Measurements from ENCODE around the gene NECTIN4.

The NECTIN4 gene

DNA sequence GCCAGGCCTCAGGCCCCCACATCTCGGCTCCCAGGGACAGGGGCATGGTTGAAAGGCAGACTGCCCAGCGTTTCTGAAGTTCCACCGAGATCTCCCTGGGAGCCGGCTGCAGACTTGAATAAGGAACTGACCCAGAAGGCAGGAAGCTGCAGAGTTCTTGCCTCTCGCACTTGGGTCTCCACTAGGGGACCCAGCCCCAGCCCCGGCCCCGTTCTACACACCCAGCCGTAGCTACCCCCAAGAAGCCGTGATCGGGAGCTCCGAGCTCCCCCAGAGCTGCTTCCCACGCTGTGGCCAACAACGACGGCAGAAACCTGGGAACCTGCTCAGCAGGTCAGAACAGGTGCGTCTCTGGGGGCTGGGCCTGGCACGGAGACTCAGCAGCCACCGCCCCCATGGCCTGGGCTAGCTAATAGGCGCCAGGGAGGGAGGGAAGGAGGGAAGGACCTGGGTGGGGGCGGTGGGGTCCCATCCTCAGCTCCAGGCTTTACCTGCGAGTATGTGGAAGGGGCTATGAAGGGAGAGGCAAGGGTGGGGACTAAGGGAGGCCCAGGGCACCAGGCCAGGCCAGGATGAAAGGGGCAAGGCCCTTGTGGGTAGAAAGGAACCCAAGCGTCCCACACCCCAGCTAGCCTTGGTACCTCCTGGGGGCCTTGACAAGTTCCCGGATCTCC is at the start of gene NECTIN4:
Gene NECTIN4, minus strand, starts transcription at position 308 of the 674 bp plus-strand sequence. Its CDS starts 262 bp downstream, at position 46.
- H3K27ac Mint-ChIP-seq, result no peak within 1 kb of the TSS
- no peak within 1 kb of the TSS for H3K4me3 Mint-ChIP-seq
- ATAC-seq (ENCODE audit: low read depth) (no peak), DNase-seq (ENCODE audit: low spot score in 2 of 2) (no peak)
- no peaks in the 10 kb centered on the region for H3K9me3 Mint-ChIP-seq
- no peaks in the 10 kb centered on the region for H3K36me3 Mint-ChIP-seq
- H3K4me1 Mint-ChIP-seq, result no peaks in the 10 kb centered on the region
- no peaks in the 10 kb centered on the region for H3K27me3 Mint-ChIP-seq

DNA sequence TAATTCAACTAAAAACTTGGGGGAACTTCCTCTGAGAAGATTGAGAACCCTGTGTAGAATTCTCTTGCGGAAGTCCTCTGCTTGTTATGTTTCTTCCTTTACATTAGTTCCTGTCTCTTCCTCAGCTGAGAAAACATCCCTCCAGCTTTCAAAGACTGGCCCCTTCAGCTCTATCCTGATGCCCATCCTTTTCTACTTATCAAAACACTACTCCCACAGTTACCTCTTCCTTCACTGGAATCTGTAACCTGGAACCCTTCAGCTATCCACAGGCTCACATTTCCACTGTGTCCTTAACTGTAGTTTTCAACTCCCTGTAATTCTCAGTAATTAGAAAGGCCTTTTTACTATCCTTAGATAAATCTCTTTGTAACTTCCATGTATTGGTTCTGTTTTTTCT is 49.1 kb upstream of the NECTIN4 start:
- H3K4me3 Mint-ChIP-seq, result no peak overlapping the region
- peaks cover 2% of the 10 kb centered on the region for H3K36me3 Mint-ChIP-seq
- no peak for DNase-seq (ENCODE audit: low spot score in 2 of 2)
- H3K27me3 Mint-ChIP-seq, result no peaks in the 10 kb centered on the region
- H3K4me1 Mint-ChIP-seq, result peaks cover 4% of the 10 kb centered on the region
- ATAC-seq (ENCODE audit: low read depth), result no peak
- peak overlapping the region; percentile 14 for H3K27ac Mint-ChIP-seq
- no peaks in the 10 kb centered on the region for H3K9me3 Mint-ChIP-seq

DNA sequence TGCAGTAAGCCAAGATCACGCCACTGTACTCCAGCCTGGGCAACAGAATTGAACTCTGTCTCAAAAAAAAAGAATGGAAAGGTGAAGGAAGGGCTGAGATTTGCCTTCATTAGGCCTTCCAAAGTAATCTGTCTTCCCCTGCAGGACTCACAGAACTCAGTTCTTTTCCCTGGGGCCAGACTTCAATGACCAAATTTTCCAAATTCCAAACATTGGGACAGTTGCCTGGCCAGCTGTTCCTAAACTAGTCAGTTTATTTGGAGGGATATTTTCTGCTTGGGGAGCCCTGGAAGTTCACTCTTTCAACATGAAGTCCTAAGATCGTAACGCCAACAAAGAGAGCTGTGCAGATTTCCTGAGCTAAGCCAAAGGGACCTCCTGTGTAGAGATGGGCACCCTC is 48.5 kb upstream of the NECTIN4 start:
- H3K36me3 Mint-ChIP-seq, result peaks cover 2% of the 10 kb centered on the region
- H3K27me3 Mint-ChIP-seq, result no peaks in the 10 kb centered on the region
- ATAC-seq (ENCODE audit: low read depth), result no peak
- peak overlapping the region; percentile 28 for H3K27ac Mint-ChIP-seq
- no peak for DNase-seq (ENCODE audit: low spot score in 2 of 2)
- no peaks in the 10 kb centered on the region for H3K9me3 Mint-ChIP-seq
- peaks cover 4% of the 10 kb centered on the region for H3K4me1 Mint-ChIP-seq
- H3K4me3 Mint-ChIP-seq, result no peak overlapping the region

DNA sequence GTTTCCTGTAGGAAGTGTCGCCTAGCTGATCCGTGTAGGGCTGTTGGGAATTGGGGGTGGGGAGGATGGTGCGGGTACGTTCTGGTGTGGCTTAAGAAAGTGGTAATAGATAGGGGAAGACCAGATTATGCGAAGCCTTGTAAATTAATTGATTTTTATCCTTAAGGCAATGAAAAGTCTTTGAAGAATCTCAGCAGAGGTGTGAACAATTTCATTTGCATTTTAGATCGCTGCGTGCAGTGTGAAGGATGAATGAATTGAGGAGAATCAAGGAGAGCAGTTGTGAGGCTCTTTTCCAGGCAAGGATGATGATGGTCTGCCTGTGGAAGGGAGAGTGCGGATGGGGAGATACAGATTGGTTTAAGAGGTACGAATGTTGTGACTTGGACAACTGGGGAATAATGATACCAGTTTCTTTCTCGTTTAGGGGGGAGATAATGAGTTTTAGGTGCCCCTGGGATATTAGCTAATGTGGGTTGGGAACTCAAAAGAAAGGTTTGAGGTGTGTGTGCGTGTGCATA is 43.9 kb upstream of the NECTIN4 start:
- H3K27me3 Mint-ChIP-seq, result no peaks in the 10 kb centered on the region

DNA sequence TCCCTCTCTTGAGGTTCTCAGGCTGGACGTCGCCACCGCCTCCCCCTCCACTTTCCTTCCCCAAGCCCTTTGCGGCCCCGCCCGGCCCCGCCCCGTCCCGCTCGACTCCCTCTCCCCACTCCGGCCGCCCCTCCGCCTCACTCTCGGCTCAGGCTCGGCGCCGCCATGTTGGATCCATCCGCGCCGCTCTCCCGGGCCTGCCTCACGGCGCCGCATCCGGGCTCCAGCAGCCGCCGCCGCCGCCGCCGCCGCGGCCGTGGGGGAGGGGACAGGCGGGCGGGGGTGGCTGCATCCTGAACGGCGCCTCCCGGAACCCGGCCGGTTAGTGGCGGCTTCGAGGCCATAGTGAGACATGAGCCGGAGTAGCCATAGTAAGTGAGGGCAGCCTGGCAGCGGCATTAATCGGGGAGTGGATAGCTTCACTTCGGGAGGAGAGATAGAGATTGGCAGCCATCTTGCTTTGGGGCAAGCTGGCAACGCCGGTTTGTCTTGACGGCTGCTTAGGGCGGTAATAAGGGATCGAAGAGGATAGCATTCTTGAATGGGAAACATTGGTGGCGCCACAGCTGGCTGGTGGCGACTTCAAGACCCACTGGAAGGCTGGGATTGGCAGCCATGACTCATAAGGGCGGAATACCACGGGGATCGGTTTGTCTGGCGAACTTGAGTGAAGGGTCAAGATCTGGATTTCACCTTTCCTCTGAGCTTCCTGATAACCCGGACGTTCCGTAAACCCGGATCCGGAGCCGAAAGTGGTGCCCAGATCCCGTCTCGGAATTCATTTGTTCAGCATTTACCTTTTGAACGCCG is 43.3 kb upstream of the NECTIN4 start, which contains the start of gene DEDD:
Gene DEDD, minus strand, starts transcription at position 258 of the 810 bp plus-strand sequence. CDS start 8,205 bp downstream, outside the sequence.
- Mint-ChIP-seq H3K27me3 (no peaks in the 10 kb centered on the region), H3K36me3 (peaks cover 5% of the 10 kb centered on the region), H3K9me3 (no peaks in the 10 kb centered on the region), H3K4me1 (peaks cover 16% of the 10 kb centered on the region), H3K4me3 (no peak within 1 kb of the TSS), H3K27ac (no peak within 1 kb of the TSS)
- peak; percentile 94 for ATAC-seq (ENCODE audit: low read depth)
- DNase-seq (ENCODE audit: low spot score in 2 of 2), result peak; percentile 80 to 81

More for the DNA sequence above, 43.9 kb upstream of the NECTIN4 start:
- no peak overlapping the region for H3K27ac Mint-ChIP-seq
- peaks cover 5% of the 10 kb centered on the region for H3K36me3 Mint-ChIP-seq
- H3K9me3 Mint-ChIP-seq, result no peaks in the 10 kb centered on the region
- ATAC-seq (ENCODE audit: low read depth) (no peak), DNase-seq (ENCODE audit: low spot score in 2 of 2) (no peak)
- H3K4me3 Mint-ChIP-seq, result no peak overlapping the region
- H3K4me1 Mint-ChIP-seq, result peaks cover 16% of the 10 kb centered on the region

DNA sequence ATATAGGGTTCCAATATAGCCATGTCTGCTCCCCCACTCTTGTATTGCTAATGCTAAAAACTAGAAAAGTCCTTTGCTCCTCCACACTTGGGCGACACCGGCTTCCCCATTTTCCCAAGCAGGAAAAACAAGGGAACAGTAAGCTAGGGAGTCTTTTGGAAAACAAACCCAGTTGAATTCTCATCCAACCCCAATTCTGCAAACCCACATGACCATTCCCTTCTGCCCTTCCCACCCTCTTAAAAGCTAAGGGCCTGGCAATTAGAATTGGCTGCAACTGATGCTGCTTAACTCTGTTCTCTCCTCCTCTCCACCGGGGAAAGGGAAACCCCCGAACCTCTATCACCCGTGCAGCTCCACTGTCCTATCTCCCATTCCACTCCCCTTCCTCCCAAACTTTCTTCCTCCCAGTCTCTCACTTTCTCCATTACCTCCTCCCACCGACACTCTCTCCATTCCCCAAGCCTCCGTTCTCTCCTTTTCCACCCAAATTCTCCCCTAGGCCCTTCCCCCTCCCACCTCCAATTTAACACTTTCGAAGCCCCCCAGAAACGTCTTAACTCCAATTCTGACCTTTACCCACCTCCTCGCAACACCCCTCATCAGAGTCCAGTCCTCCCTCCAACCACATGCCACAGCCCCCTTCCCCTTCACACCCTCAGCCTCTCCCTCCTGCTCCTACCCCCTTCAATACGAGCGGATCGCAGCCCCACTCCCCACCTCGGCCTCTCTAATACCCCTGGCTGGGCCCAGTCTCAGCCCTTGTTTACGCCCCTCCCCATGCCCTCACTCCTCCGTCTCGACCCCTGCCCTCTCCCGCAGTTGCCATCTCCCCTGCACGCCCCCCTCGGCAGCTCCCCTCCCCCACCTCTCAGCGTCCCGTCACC is 42.4 kb upstream of the NECTIN4 start:
- ATAC-seq (ENCODE audit: low read depth) (no peak), DNase-seq (ENCODE audit: low spot score in 2 of 2) (no peak)
- H3K9me3 Mint-ChIP-seq, result no peaks in the 10 kb centered on the region
- no peak overlapping the region for H3K4me3 Mint-ChIP-seq
- peaks cover 16% of the 10 kb centered on the region for H3K4me1 Mint-ChIP-seq
- no peaks in the 10 kb centered on the region for H3K27me3 Mint-ChIP-seq
- peaks cover 7% of the 10 kb centered on the region for H3K36me3 Mint-ChIP-seq
- H3K27ac Mint-ChIP-seq, result no peak overlapping the region

DNA sequence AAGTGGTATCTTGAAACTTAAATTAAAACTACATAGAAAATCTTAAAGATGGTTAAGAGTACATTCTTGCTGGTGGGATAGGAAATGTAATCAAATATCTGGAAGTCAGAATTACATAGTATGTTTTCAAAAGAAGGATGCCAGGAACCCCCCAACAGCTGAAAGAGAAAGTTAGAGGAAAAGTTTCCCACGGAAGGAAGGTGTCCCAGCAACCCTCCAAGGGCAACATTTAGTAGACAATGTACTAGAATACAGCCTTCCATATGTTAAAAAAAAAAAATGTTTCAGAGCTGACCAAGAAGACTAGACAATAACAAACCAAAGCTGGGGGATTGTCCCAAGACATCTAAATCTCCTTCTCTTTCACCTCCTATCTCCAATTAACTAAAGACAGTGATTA is 40.9 kb upstream of the NECTIN4 start:
- Mint-ChIP-seq H3K4me1 (peaks cover 21% of the 10 kb centered on the region), H3K36me3 (peaks cover 13% of the 10 kb centered on the region)
- no peak for ATAC-seq (ENCODE audit: low read depth)

DNA sequence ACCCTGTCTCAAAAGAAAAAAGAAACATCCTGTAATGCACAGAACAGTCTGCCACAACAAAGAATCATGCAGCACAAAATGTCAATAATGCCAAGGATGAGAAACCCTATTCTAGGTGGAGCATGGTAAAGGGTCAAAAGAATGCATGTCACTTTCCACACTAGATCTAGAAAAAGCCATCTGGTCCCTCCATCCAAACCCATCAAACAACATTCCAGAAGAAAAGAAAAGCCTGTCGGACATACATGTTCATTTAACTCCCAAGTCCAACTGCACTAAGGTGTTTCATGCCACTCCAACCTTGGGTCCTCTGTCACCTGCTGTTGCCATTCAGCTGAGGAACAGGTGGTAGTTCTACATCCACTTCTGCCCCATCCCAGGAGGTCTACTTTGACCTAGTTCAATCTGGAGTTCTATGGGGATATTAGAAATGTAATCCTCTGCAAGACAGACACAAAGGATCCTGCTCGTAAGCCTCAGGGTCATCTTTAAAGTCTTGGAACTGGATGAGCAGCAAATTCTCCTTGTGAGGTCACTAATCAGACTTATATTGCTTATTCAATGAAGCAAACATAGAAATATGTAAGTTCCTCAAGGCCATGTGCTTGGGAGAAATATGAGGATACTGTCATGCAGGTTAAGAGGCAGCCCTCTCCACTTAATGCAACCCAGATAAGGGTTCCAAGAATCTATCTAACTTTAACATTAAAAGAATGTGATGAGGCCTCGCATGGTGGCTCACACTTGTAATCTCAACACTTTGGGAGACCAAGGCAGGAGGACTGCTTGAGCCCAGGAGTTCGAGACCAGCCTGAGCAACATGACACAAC is 39.4 kb upstream of the NECTIN4 start:
- H3K4me1 Mint-ChIP-seq, result peaks cover 21% of the 10 kb centered on the region
- no peak overlapping the region for H3K4me3 Mint-ChIP-seq
- H3K27ac Mint-ChIP-seq, result no peak overlapping the region
- H3K9me3 Mint-ChIP-seq, result no peaks in the 10 kb centered on the region
- H3K27me3 Mint-ChIP-seq, result no peaks in the 10 kb centered on the region
- no peak for DNase-seq (ENCODE audit: low spot score in 2 of 2)
- H3K36me3 Mint-ChIP-seq, result peaks cover 19% of the 10 kb centered on the region
- ATAC-seq (ENCODE audit: low read depth), result no peak

More for the DNA sequence above, 40.9 kb upstream of the NECTIN4 start:
- Mint-ChIP-seq H3K9me3 (no peaks in the 10 kb centered on the region), H3K27ac (no peak overlapping the region), H3K27me3 (no peaks in the 10 kb centered on the region), H3K4me3 (no peak overlapping the region)
- no peak for DNase-seq (ENCODE audit: low spot score in 2 of 2)

DNA sequence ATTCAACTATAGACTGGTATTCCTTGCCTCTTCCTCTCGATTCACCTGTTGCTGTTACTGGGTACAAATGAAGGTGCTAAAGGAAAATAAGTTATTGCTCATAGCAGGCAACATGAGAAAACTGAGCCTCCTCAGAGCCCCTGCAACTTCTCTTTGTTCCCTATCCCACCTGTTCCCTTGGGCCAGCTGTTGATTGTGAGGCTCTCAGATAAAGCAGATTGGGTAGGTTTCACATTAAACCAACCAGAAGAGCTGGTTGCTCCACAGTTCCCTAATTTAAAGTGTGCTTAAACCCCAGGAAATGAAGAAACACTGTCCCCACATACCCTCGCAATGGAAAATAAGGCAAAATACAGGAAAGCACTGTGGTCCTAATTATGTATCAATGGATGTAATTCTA is 38.3 kb upstream of the NECTIN4 start:
- ATAC-seq (ENCODE audit: low read depth) (no peak), DNase-seq (ENCODE audit: low spot score in 2 of 2) (no peak)
- Mint-ChIP-seq H3K9me3 (no peaks in the 10 kb centered on the region), H3K4me3 (no peak overlapping the region), H3K27ac (no peak overlapping the region), H3K27me3 (no peaks in the 10 kb centered on the region), H3K36me3 (peaks cover 27% of the 10 kb centered on the region), H3K4me1 (peaks cover 21% of the 10 kb centered on the region)

DNA sequence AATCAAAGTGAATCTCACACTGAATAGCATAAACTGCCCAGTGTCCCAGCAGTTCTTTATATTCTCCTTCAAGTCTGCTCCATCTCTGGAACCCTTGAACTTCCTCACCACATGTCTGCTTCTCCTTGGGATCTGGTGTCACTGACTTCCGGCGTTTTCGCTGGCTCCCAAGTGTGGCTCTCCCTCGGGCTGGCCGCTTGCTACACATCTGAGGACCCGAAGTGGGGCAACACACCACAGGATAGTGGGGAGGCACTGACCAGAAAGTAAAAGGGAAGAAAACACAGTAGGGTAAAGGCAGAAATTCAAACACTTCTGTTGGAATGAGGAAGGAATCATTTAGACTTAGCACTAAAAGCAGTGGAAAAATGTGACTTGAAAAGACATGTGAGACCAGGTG is 33.6 kb upstream of the NECTIN4 start:
- no peak overlapping the region for H3K4me3 Mint-ChIP-seq
- H3K27ac Mint-ChIP-seq, result no peak overlapping the region
- DNase-seq (ENCODE audit: low spot score in 2 of 2) (no peak), ATAC-seq (ENCODE audit: low read depth) (no peak)
- H3K9me3 Mint-ChIP-seq, result no peaks in the 10 kb centered on the region
- H3K36me3 Mint-ChIP-seq, result peaks cover 28% of the 10 kb centered on the region
- peaks cover 32% of the 10 kb centered on the region for H3K4me1 Mint-ChIP-seq
- H3K27me3 Mint-ChIP-seq, result no peaks in the 10 kb centered on the region

DNA sequence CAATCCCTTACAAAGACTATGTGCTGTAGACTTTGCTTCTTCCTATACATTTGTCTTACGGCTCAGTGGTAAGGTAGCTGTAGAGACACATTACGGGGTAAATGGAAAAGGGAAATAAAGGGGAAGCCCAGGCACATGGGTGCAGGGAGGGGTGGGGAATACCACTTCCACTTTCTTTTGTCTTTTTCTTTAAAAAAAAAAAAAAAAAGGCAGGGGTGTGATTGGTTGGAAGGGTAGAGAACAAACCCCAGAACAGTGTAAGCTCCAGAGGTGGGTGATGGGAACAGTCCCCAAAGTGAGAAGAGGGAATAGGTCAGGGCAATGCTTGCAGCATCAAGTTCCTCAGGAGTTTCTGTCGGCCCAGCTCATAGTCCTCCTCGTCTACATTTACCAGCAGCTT is 32.5 kb upstream of the NECTIN4 start:
- DNase-seq (ENCODE audit: low spot score in 2 of 2) (no peak), ATAC-seq (ENCODE audit: low read depth) (peak; percentile 23)
- Mint-ChIP-seq H3K27me3 (no peaks in the 10 kb centered on the region), H3K4me1 (peaks cover 35% of the 10 kb centered on the region), H3K9me3 (no peaks in the 10 kb centered on the region), H3K4me3 (peak overlapping the region; percentile 48), H3K27ac (peak overlapping the region; percentile 88), H3K36me3 (peaks cover 27% of the 10 kb centered on the region)

DNA sequence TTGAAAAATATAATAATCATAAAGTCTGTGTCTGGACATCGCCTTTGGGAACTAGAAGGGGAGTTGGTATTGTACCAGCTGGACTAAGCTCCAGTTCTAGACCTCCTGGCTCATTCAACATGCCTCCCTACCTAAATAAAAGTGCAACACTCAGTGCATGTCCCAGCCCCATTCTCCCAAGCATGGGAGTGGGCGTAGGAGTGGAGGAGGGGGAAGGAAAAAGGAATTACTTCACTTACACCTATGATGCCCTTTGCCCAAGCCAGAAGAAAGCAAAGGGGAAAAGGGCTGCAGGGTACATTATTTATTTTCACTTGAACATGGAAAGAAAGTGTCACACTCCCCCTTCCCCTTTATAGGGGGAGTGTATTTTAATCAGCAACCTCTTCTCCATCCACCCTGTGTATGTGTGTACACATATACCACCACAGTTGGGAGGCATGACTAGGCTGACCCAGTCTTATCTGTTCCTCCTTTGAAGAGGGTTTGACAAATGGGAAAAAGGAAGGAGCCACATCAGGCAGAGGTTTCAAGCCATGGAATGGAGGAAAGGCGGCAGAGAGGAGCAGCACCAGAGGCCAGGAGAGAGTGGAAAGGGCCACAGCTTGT is 31.8 kb upstream of the NECTIN4 start:
- Mint-ChIP-seq H3K4me1 (peaks cover 34% of the 10 kb centered on the region), H3K4me3 (no peak overlapping the region), H3K27ac (peak overlapping the region; percentile 88), H3K27me3 (no peaks in the 10 kb centered on the region), H3K9me3 (no peaks in the 10 kb centered on the region), H3K36me3 (peaks cover 22% of the 10 kb centered on the region)
- DNase-seq (ENCODE audit: low spot score in 2 of 2) (no peak), ATAC-seq (ENCODE audit: low read depth) (no peak)

Measured in memory B cell (primary cell).